GM18868 (cell line): ENCODE data around the gene MSRB2.
A peak's percentile ranks its signal among the peaks of the same experiment; 100 is the strongest.

Source experiments
- ATAC-seq: cut with Tn5 transposase; IDR thresholded peaks from one replicate; pipeline ENCODE4 v1.9.1; 2021; ENCODE audit warnings: mild to moderate bottlenecking, moderate library complexity; ENCODE audit not compliant: unreplicated experiment

MSRB2 gene

DNA sequence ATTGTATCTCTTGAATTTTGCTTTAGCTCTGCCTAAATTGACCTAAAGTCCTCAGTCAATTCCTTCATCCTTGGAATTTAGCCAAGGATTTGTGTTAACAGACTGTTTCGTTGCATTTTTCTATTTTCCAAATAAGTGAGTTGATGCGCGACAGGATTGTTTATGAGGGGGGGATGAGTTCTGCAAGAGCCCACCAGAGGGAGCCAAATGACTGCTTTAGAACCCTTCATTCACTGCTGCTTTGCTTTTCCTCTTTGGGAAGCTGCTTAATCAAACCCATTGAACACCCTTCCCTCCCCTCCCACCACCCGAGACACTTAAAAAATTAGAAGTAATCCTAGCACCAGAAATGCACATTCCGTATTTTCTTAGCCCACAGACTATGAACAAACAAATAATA, 63.0 kb downstream of the MSRB2 start:
- peak; percentile 57 for ATAC-seq

- no peak for ATAC-seq
Measured at GRCh38 chr10:23171232-23171876, 76.0 kb downstream of the MSRB2 start.
